Measurements from ENCODE around the gene PIK3AP1. TPM values are rescaled to one million over a fixed set of nuclear protein-coding genes. Genes with fewer than 3 reads are reported as not detected.

Gene PIK3AP1
- total and polyA plus RNA-seq, 2 of the 13 experiments (the other 11 are each of a cell fraction or from before 2014, with no cell fraction given) = 3.6 to 13.8 TPM

DNA sequence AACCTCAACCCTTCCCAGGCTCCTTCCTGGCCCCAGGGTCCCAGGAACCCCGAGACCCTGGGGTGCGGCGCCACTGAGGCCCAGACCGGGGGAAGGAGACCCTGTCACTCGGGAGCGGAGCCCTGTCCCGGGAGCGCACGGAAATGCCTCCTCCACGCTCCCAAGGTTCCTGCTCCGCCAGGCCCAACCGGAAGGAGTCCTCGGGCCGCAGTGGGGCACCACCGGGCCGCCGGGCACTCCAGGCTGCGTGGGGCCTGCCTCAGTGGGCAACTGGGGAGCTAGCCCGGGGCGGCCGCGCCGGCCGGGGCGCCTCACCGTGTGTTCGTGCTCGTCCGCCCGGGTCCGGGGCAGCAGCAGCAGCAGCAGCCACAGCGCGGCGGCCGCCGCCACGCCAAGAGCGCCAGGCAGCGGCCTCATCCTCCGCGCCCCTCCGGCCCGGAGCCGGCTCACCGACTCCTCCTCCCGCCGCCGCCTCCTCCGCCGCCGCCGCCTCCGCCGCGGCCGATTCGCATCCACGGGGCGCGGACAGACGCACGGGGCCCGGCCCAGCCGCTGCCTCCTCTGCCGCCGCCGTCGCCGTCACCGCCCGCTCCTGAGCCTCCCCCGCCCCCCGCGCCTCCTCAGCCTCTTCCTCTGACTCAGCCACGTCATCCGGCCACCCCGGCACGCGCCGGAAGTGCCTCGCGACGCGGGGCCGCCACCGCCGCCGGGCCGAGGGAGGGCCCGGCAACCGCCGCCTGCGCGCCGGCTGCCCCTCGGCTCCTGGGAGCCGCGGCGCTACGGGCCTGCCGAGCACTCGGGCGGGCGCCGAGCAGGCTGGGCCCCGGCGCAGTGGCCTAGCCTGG lies 133.7 kb downstream of the PIK3AP1 start, which contains the start of gene TM9SF3 (continued):
- TF ChIP-seq, protein P1, sequence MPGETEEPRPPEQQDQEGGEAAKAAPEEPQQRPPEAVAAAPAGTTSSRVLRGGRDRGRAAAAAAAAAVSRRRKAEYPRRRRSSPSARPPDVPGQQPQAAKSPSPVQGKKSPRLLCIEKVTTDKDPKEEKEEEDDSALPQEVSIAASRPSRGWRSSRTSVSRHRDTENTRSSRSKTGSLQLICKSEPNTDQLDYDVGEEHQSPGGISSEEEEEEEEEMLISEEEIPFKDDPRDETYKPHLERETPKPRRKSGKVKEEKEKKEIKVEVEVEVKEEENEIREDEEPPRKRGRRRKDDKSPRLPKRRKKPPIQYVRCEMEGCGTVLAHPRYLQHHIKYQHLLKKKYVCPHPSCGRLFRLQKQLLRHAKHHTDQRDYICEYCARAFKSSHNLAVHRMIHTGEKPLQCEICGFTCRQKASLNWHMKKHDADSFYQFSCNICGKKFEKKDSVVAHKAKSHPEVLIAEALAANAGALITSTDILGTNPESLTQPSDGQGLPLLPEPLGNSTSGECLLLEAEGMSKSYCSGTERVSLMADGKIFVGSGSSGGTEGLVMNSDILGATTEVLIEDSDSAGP (CRISPR knock-in tag; IDR thresholded peaks at IDR 0.05; ENCODE audit: borderline replicate concordance) = peak; percentile 73; the same call in 1 of the 2 replicates
- TF ChIP-seq ZNF451 (CRISPR knock-in tag; IDR thresholded peaks at IDR 0.05) = peak; percentile 5; the same call in 1 of the 2 replicates
- peak; percentile 80 for TF ChIP-seq AGO2 (optimal IDR thresholded peaks at IDR 0.05; ENCODE audit: low read depth, low read length)
- peak; percentile 78; the same call in 1 of the 2 replicates for TF ChIP-seq ZBTB2 (CRISPR knock-in tag; IDR thresholded peaks at IDR 0.05; ENCODE audit: low read depth)
- TF ChIP-seq ARNT2 (CRISPR knock-in tag; IDR thresholded peaks at IDR 0.05; ENCODE audit: low read depth) = peak; percentile 78
- TF ChIP-seq, protein P2, sequence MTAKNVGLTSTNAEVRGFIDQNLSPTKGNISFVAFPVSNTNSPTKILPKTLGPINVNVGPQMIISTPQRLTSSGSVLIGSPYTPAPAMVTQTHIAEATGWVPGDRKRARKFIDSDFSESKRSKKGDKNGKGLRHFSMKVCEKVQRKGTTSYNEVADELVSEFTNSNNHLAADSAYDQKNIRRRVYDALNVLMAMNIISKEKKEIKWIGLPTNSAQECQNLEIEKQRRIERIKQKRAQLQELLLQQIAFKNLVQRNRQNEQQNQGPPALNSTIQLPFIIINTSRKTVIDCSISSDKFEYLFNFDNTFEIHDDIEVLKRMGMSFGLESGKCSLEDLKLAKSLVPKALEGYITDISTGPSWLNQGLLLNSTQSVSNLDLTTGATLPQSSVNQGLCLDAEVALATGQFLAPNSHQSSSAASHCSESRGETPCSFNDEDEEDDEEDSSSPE (CRISPR knock-in tag; IDR thresholded peaks at IDR 0.05) = peak; percentile 15; the same call in 1 of the 2 replicates
- peak; percentile 54; the same call in 1 of the 2 replicates for TF ChIP-seq TSC22D2 (CRISPR knock-in tag; IDR thresholded peaks at IDR 0.05; ENCODE audit: borderline replicate concordance)
- TF ChIP-seq RARG (CRISPR knock-in tag; IDR thresholded peaks at IDR 0.05; ENCODE audit: low read depth) = no peak; the same call in 1 of the 2 replicates
- no peak; the same call in 1 of the 2 replicates for TF ChIP-seq ZNF558 (CRISPR knock-in tag; IDR thresholded peaks at IDR 0.05; ENCODE audit: borderline replicate concordance)
- TF ChIP-seq ZNF724P (CRISPR knock-in tag; IDR thresholded peaks at IDR 0.05; ENCODE audit: borderline replicate concordance) = 0 out of 2 replicates have a peak, but pooled peaks have one; percentile 13
- no peak for TF ChIP-seq EHMT2 (IDR thresholded peaks at IDR 0.05; ENCODE audit: borderline replicate concordance, low read depth, low read length)
- TF ChIP-seq, protein P3, sequence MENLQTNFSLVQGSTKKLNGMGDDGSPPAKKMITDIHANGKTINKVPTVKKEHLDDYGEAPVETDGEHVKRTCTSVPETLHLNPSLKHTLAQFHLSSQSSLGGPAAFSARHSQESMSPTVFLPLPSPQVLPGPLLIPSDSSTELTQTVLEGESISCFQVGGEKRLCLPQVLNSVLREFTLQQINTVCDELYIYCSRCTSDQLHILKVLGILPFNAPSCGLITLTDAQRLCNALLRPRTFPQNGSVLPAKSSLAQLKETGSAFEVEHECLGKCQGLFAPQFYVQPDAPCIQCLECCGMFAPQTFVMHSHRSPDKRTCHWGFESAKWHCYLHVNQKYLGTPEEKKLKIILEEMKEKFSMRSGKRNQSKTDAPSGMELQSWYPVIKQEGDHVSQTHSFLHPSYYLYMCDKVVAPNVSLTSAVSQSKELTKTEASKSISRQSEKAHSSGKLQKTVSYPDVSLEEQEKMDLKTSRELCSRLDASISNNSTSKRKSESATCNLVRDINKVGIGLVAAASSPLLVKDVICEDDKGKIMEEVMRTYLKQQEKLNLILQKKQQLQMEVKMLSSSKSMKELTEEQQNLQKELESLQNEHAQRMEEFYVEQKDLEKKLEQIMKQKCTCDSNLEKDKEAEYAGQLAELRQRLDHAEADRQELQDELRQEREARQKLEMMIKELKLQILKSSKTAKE (CRISPR knock-in tag; IDR thresholded peaks at IDR 0.05; ENCODE audit: borderline replicate concordance) = peak; percentile 55; the same call in 1 of the 2 replicates
- peak; percentile 89 for TF ChIP-seq PHF8 (CRISPR knock-in tag; IDR thresholded peaks at IDR 0.05)
- TF ChIP-seq BCL6 (CRISPR knock-in tag; IDR thresholded peaks at IDR 0.05) = 0 out of 2 replicates have a peak, but pooled peaks have one; percentile 42
- TF ChIP-seq, protein P4, sequence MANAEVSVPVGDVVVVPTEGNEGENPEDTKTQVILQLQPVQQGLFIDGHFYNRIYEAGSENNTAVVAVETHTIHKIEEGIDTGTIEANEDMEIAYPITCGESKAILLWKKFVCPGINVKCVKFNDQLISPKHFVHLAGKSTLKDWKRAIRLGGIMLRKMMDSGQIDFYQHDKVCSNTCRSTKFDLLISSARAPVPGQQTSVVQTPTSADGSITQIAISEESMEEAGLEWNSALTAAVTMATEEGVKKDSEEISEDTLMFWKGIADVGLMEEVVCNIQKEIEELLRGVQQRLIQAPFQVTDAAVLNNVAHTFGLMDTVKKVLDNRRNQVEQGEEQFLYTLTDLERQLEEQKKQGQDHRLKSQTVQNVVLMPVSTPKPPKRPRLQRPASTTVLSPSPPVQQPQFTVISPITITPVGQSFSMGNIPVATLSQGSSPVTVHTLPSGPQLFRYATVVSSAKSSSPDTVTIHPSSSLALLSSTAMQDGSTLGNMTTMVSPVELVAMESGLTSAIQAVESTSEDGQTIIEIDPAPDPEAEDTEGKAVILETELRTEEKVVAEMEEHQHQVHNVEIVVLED (CRISPR knock-in tag; IDR thresholded peaks at IDR 0.05; ENCODE audit: borderline replicate concordance) = peak; percentile 36; the same call in 1 of the 2 replicates
- no peak for TF ChIP-seq SIN3B (IDR thresholded peaks at IDR 0.05; ENCODE audit: low read length)
- no peak; the same call in 1 of the 2 replicates for TF ChIP-seq ZNF225 (CRISPR knock-in tag; IDR thresholded peaks at IDR 0.05)
- TF ChIP-seq ELF1 (CRISPR knock-in tag; IDR thresholded peaks at IDR 0.05) = peak; percentile 70
